ENCODE measurements around the gene GPSM1. TPM values are rescaled to one million over a fixed set of nuclear protein-coding genes. Genes with fewer than 3 reads are reported as not detected.

GPSM1 gene
- total and polyA plus RNA-seq, 2 donors (not counting 1 experiment from before 2014, with no cell fraction given) = 2.4 to 6.3 TPM

- H4K20me1 ChIP-seq (ENCODE audit: control insufficient read depth, insufficient read depth, low read length, poor library complexity, severe bottlenecking) = no peaks in the 10 kb centered on the region
- H3K9me3 Mint-ChIP-seq (ENCODE audit: insufficient read depth) = no peaks in the 10 kb centered on the region
- no peak overlapping the region for H3K4me3 ChIP-seq (ENCODE audit: control extremely low read depth in 1 of 5, extremely low read depth in 1 of 5, insufficient read depth in 1 of 5, low read depth in 2 of 5, low read length in 4 of 5)
- H3K4me2 ChIP-seq (replicated peaks; ENCODE audit: low read depth, low read length, poor library complexity, severe bottlenecking) = peak overlapping the region; percentile 55
- H3K27me3 ChIP-seq (replicated peaks in 1 of 4; ENCODE audit: control extremely low read depth in 1 of 4, control insufficient read depth in 3 of 4, insufficient read depth in 4 of 4, low read length in 3 of 4) = no peaks in the 10 kb centered on the region
- no peak for DNase-seq
- peaks cover 3 to 6% of the 10 kb centered on the region in 2 donors for H3K4me1 ChIP-seq (ENCODE audit: control insufficient read depth in 2 of 2, insufficient read depth in 2 of 2, low read length in 2 of 2)
- H3K79me2 ChIP-seq (ENCODE audit: control insufficient read depth, insufficient read depth, low read length) = no peaks in the 10 kb centered on the region
- no peaks in the 10 kb centered on the region for H3K27me3 Mint-ChIP-seq
- ATAC-seq (ENCODE audit: low read depth) = no peak
- H3K27ac Mint-ChIP-seq = no peak overlapping the region
- H3K4me1 Mint-ChIP-seq = peaks cover 9% of the 10 kb centered on the region
- TF ChIP-seq, protein P1, sequence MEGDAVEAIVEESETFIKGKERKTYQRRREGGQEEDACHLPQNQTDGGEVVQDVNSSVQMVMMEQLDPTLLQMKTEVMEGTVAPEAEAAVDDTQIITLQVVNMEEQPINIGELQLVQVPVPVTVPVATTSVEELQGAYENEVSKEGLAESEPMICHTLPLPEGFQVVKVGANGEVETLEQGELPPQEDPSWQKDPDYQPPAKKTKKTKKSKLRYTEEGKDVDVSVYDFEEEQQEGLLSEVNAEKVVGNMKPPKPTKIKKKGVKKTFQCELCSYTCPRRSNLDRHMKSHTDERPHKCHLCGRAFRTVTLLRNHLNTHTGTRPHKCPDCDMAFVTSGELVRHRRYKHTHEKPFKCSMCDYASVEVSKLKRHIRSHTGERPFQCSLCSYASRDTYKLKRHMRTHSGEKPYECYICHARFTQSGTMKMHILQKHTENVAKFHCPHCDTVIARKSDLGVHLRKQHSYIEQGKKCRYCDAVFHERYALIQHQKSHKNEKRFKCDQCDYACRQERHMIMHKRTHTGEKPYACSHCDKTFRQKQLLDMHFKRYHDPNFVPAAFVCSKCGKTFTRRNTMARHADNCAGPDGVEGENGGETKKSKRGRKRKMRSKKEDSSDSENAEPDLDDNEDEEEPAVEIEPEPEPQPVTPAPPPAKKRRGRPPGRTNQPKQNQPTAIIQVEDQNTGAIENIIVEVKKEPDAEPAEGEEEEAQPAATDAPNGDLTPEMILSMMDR (IDR thresholded peaks at IDR 0.05) = no peak
- TF ChIP-seq EZH2 (IDR thresholded peaks at IDR 0.05; ENCODE audit: borderline replicate concordance, insufficient read depth, low read depth, low read length, poor library complexity, severe bottlenecking) = no peak
- intact Hi-C loops (cut with micrococcal nuclease) = no loop called here
- no peak overlapping the region for H2AFZ ChIP-seq (ENCODE audit: insufficient read depth, low read depth, low read length, poor library complexity, severe bottlenecking)
- no peaks in the 10 kb centered on the region for H3K36me3 ChIP-seq (replicated peaks in 1 of 2; ENCODE audit: control extremely low read depth in 1 of 2, control insufficient read depth in 1 of 2, extremely low read depth in 1 of 2, insufficient read depth in 2 of 2, low read length in 1 of 2)
- no peak overlapping the region for H3K27ac ChIP-seq (ENCODE audit: low read length in 2 of 2)
- no peak overlapping the region for H3K4me3 Mint-ChIP-seq
- ChIA-PET POLR2A (no interaction called here), CTCF (no interaction called here)
- H3K9me3 ChIP-seq (ENCODE audit: control extremely low read depth in 1 of 3, control insufficient read depth in 2 of 3, insufficient read depth in 1 of 3, low read length in 2 of 3) = no peaks in the 10 kb centered on the region
- no peak overlapping the region for H3K9ac ChIP-seq (ENCODE audit: low read length)
- WGBS (ENCODE audit: insufficient coverage) = 92% methylated on average over 22 of the region's 23 CpGs
Measured at GRCh38 chr9:136343121-136343883, 16.0 kb downstream of the GPSM1 start.

DNA sequence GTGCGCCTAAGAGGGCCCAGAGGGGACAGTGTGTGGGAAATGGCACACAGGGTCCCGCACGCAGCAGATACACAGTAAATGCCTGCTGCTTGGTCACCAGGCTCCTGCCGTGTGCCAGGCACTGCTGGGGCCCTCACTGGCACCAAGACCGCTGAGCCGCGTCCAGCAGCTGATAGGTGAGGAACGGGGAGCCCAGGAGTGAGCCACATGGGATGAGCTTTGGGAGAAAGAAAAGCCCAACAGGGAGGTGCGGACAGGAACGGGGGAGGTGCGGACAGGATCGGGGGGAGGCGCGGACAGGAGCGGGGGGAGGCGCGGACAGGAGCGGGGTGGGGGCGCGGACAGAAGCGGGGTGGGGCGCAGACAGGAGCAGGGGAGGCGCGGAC, 16.5 kb downstream of the GPSM1 start:
- ATAC-seq (ENCODE audit: low read depth) (no peak), DNase-seq (no peak)
- no peak overlapping the region for H3K4me3 ChIP-seq (ENCODE audit: control extremely low read depth in 1 of 5, extremely low read depth in 1 of 5, insufficient read depth in 1 of 5, low read depth in 2 of 5, low read length in 4 of 5)
- 94% methylated on average over 15 of the region's 24 CpGs for WGBS (ENCODE audit: insufficient coverage)
- H4K20me1 ChIP-seq (ENCODE audit: control insufficient read depth, insufficient read depth, low read length, poor library complexity, severe bottlenecking) = no peaks in the 10 kb centered on the region
- Mint-ChIP-seq H3K27ac (no peak overlapping the region), H3K4me1 (peaks cover 8% of the 10 kb centered on the region), H3K27me3 (no peaks in the 10 kb centered on the region), H3K9me3 (ENCODE audit: insufficient read depth) (no peaks in the 10 kb centered on the region), H3K4me3 (no peak overlapping the region)
- H3K4me2 ChIP-seq (replicated peaks; ENCODE audit: low read depth, low read length, poor library complexity, severe bottlenecking) = no peak overlapping the region
- H3K27ac ChIP-seq (ENCODE audit: low read length in 2 of 2) = no peak overlapping the region
- ChIA-PET POLR2A (no interaction called here), CTCF (no interaction called here)
- H2AFZ ChIP-seq (ENCODE audit: insufficient read depth, low read depth, low read length, poor library complexity, severe bottlenecking) = no peak overlapping the region
- TF ChIP-seq, protein P1 (IDR thresholded peaks at IDR 0.05) = no peak
- TF ChIP-seq EZH2 (IDR thresholded peaks at IDR 0.05; ENCODE audit: borderline replicate concordance, insufficient read depth, low read depth, low read length, poor library complexity, severe bottlenecking) = no peak
- no peaks in the 10 kb centered on the region for H3K9me3 ChIP-seq (ENCODE audit: control extremely low read depth in 1 of 3, control insufficient read depth in 2 of 3, insufficient read depth in 1 of 3, low read length in 2 of 3)
- H3K79me2 ChIP-seq (ENCODE audit: control insufficient read depth, insufficient read depth, low read length) = no peaks in the 10 kb centered on the region
- peaks cover 3 to 6% of the 10 kb centered on the region in 2 donors for H3K4me1 ChIP-seq (ENCODE audit: control insufficient read depth in 2 of 2, insufficient read depth in 2 of 2, low read length in 2 of 2)
- intact Hi-C loops (cut with micrococcal nuclease) = no loop called here
- H3K9ac ChIP-seq (ENCODE audit: low read length) = no peak overlapping the region
- no peaks in the 10 kb centered on the region for H3K27me3 ChIP-seq (replicated peaks in 1 of 4; ENCODE audit: control extremely low read depth in 1 of 4, control insufficient read depth in 3 of 4, insufficient read depth in 4 of 4, low read length in 3 of 4)
- H3K36me3 ChIP-seq (replicated peaks in 1 of 2; ENCODE audit: control extremely low read depth in 1 of 2, control insufficient read depth in 1 of 2, extremely low read depth in 1 of 2, insufficient read depth in 2 of 2, low read length in 1 of 2) = no peaks in the 10 kb centered on the region

All from B cell (primary cell).